Uterus (tissue), 4 donors: ENCODE measurements around the gene MIEF1. TPM values are rescaled to one million over a fixed set of nuclear protein-coding genes. Genes with fewer than 3 reads are reported as not detected.
"Not testable (repeated sequence)": the region's sequence is repeated elsewhere in the genome, so short reads cannot be mapped to it uniquely, and the experiment has no call there.

Experiments used
- DNase-seq, 2 donors: peaks; one replicate each; pipeline ENCODE4 v3.0.0-alpha.2; 2019 to 2020
- H3K27ac ChIP-seq, 2 donors: fragments of 200-600 bp; sonication (generic); 1 replicate in 1 of 2; 2 replicates in 1 of 2; pipeline ENCODE4 v1.5.1; 2016 to 2018
- H3K27me3 ChIP-seq, 2 donors: fragments of 200-600 bp; sonication (generic); one replicate each; pipeline ENCODE4 v1.5.1; 2018 to 2019; ENCODE audit warnings: control low read depth in 1 of 2
- H3K36me3 ChIP-seq, 2 donors: fragments of 200-600 bp; sonication (generic); one replicate each; pipeline ENCODE4 v1.5.1; 2019; ENCODE audit warnings: control low read depth in 1 of 2
- H3K4me1 ChIP-seq, 2 donors: fragments of 200-600 bp; sonication (generic); one replicate each; pipeline ENCODE4 v1.5.1; 2018 to 2019; ENCODE audit warnings: control low read depth in 1 of 2
- H3K4me3 ChIP-seq, 2 donors: fragments of 200-600 bp; sonication (generic); 1 replicate in 1 of 2; 2 replicates in 1 of 2; pipeline ENCODE4 v1.5.1; 2018 to 2019; ENCODE audit warnings: mild to moderate bottlenecking in 1 of 2
- H3K9me3 ChIP-seq, 2 donors: fragments of 200-600 bp; sonication (generic); one replicate each; pipeline ENCODE4 v1.5.1; 2019; ENCODE audit warnings: control low read depth in 1 of 2
- POLR2A ChIP-seq, 2 donors: fragments of 450-650 bp; IDR thresholded peaks; one replicate each; pipeline ENCODE4 v1.6.1; 2016; ENCODE audit warnings: antibody characterized with exemption in 2 of 2, mild to moderate bottlenecking in 1 of 2, moderate library complexity in 1 of 2
- intact Hi-C: fragments of 100-400 bp; cut with DNase I; formaldehyde crosslinking; loops from one replicate; pipeline ENCODE4 v1.15.1; 2023; ENCODE audit warnings: low total_unique reads
- total RNA-seq, 4 donors: library from RNA; depleted of rRNA in 3 of 4; stranded (reverse); fragments of >200 nt in 3 of 4; gene quantifications; one replicate each; pipeline versions ENCODE4 v1.1.0 to v1.2.4, GENCODE V29; 2014 to 2023
- TF ChIP-seq, protein P1 (sequence below), 4 experiments: fragments of 200-600 bp in 2 of 4; fragments of 450-650 bp in 2 of 4; sonication (generic) in 2 of 4; IDR thresholded peaks; one replicate each; pipeline ENCODE4 v1.5.1; 2016 to 2019; ENCODE audit warnings: antibody characterized with exemption in 4 of 4, mild to moderate bottlenecking in 2 of 4, moderate library complexity in 1 of 4
- donor health status: DM: yes; HTN: yes; CAD: no.

Gene MIEF1
- total RNA-seq, 4 donors from 2014 or later: 6.9 to 23.3 (median 20.6) TPM

DNA sequence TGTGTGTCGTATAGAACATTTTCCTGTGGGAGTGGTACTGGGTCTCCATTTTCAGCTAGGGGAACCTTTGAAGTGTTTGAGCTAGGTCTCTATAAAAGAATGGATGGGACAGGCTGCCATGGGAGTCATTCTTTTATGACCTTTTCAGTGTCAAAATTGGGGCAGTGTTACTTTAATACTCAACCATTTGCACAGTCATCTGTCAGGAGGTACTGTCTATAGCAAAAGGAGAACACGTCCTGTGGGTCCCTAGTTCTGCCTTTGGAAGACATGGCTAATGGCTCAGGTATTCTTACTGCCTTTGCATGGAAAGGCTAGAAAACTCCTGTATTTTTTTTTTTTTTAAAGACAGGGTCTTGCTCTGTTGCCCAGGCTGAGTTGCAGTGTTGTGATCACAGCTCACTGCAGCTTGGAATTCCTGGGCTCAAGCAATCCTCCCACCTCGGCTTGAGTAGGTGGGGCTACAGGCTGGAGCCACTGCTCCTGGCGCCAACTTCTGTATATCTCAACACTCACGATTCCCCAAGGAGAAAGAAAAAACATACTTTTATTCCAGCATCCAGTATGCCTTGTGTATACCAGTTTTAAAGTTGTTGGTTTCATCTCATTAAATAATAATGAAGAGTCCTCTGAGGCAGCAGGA lies 16.2 kb downstream of the MIEF1 start:
- no peaks in the 10 kb centered on the region for H3K27me3 ChIP-seq
- intact Hi-C loops: loop anchor here (10.0 kb wide), 1 partner anchor 343 kb away; no protein-coding TSS in a partner anchor
- DNase-seq: no peak
- H3K9me3 ChIP-seq: no peaks in the 10 kb centered on the region
- no peaks in the 10 kb centered on the region for H3K36me3 ChIP-seq
- H3K4me3 ChIP-seq: no peak overlapping the region
- peaks cover 9 to 24% of the 10 kb centered on the region in 2 donors for H3K4me1 ChIP-seq
- no peak for TF ChIP-seq POLR2A (IDR thresholded peaks at IDR 0.05)
- TF ChIP-seq, protein P1, sequence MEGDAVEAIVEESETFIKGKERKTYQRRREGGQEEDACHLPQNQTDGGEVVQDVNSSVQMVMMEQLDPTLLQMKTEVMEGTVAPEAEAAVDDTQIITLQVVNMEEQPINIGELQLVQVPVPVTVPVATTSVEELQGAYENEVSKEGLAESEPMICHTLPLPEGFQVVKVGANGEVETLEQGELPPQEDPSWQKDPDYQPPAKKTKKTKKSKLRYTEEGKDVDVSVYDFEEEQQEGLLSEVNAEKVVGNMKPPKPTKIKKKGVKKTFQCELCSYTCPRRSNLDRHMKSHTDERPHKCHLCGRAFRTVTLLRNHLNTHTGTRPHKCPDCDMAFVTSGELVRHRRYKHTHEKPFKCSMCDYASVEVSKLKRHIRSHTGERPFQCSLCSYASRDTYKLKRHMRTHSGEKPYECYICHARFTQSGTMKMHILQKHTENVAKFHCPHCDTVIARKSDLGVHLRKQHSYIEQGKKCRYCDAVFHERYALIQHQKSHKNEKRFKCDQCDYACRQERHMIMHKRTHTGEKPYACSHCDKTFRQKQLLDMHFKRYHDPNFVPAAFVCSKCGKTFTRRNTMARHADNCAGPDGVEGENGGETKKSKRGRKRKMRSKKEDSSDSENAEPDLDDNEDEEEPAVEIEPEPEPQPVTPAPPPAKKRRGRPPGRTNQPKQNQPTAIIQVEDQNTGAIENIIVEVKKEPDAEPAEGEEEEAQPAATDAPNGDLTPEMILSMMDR (IDR thresholded peaks at IDR 0.05): no peak
- H3K27ac ChIP-seq: peak overlapping the region in 1 of 2 donors; percentile 99

DNA sequence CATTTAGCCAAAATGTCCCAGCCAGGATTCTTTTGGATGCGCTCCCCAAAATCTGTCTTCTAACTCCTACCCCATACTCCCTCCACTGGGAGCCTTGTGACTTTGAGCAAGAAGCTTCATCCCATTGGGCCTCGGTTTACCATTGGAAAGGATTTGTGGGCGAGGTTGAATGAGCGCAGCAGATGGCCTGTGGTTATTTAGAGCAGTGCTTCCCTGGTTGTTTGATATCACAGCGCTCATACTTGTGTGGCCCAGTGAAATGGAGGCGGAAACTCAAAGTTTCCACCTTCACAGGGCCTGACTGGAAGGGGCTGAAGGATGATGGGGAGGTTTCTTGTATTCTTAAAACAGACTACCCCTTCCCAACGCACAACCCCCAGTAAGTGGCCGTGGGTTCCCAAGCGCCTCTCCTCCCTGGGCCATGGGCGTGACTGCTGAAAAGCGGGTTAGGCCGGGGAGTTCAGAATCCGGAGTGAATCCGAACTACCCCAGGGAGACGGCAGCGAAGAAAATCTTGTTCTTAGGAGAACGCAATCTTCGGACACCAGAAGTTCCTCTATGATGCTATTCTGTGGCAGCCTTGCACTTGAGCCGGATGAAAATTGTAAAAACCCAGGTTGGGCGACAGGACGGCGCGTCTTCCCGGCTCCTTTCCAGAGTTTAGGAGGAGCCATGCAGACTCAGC lies 17.0 kb downstream of the MIEF1 start:
- peak overlapping the region; percentile 94 to 100 for H3K4me3 ChIP-seq
- H3K36me3 ChIP-seq: no peaks in the 10 kb centered on the region
- no peak for DNase-seq
- peaks cover 9 to 28% of the 10 kb centered on the region in 2 donors for H3K4me1 ChIP-seq
- H3K27ac ChIP-seq: peak overlapping the region; percentile 98 to 99
- intact Hi-C loops: loop anchor here (10.0 kb wide), 1 partner anchor 344 kb away; no protein-coding TSS in a partner anchor
- H3K9me3 ChIP-seq: no peaks in the 10 kb centered on the region
- H3K27me3 ChIP-seq: no peaks in the 10 kb centered on the region
- no peak for TF ChIP-seq POLR2A (IDR thresholded peaks at IDR 0.05)
- TF ChIP-seq, protein P1 (IDR thresholded peaks at IDR 0.05): no peak

DNA sequence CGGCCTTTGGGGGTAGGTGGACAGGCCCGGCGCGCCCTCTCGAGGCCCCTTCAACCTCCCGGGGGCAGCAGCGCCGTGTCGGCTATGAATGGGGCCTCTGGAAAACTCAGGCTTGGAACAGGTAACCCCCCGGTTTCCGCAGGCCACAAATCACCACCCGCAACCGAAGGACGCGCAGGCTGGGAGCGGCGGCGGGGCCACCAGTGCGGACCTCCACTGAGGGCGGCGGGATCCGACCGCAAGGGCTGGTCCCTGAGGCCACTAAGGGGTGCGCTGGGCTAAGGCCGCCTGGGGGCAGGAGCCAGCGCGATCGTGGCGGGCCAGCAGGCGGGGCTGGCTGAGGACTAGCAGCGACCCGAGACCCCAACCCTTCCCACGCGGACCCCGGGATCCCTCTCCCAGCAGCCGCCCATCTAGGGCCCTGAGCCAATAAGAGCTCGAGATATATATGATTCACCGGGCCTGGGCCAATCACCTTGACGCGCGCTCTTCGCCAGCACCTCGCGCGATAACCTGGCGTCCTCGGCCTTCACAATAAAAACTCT lies 17.7 kb downstream of the MIEF1 start:
- peaks cover 9 to 28% of the 10 kb centered on the region in 2 donors for H3K4me1 ChIP-seq
- H3K4me3 ChIP-seq: peak overlapping the region; percentile 94 to 100
- H3K36me3 ChIP-seq: no peaks in the 10 kb centered on the region
- intact Hi-C loops: loop anchor here (10.0 kb wide), 1 partner anchor 345 kb away; no protein-coding TSS in a partner anchor
- TF ChIP-seq, protein P1 (IDR thresholded peaks at IDR 0.05): peak; percentile 43 to 45 (median 43)
- TF ChIP-seq POLR2A (IDR thresholded peaks at IDR 0.05): peak; percentile 71 to 72
- peak overlapping the region; percentile 98 to 99 for H3K27ac ChIP-seq
- DNase-seq: peak; percentile 97 to 99
- H3K9me3 ChIP-seq: no peaks in the 10 kb centered on the region
- no peaks in the 10 kb centered on the region for H3K27me3 ChIP-seq

DNA sequence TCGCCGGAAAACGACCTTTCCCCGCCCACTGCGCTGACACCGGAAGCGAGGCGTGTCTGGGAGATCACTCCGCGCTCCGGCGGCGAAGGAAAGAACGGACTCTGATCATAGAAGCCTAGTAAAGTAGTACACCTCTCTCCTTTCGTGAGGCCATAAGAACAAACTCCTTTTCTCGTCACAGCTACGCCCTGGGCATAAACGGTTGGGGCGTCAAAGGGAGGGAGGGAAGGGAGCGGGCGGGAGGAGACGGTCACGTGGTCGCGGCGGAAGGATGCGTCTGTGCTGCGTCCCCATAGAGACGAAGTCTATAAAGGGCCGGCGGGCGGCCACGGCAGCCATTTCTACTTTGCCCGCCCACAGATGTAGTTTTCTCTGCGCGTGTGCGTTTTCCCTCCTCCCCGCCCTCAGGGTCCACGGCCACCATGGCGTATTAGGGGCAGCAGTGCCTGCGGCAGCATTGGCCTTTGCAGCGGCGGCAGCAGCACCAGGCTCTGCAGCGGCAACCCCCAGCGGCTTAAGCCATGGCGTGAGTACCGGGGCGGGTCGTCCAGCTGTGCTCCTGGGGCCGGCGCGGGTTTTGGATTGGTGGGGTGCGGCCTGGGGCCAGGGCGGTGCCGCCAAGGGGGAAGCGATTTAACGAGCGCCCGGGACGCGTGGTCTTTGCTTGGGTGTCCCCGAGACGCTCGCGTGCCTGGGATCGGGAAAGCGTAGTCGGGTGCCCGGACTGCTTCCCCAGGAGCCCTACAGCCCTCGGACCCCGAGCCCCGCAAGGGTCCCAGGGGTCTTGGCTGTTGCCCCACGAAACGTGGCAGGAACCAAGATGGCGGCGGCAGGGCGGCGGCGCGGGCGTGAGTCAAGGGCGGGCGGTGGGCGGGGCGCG lies 18.4 kb downstream of the MIEF1 start, which contains the start of gene ATF4:
Gene ATF4 (plus strand): TSS at position 337 of the 880 bp plus-strand sequence. CDS start 884 bp downstream, outside the sequence.
- Histone ChIP-seq H3K4me3 (peak within 1 kb of the TSS; percentile 94 to 100), H3K9me3 (no peaks in the 10 kb centered on the region), H3K27me3 (no peaks in the 10 kb centered on the region), H3K4me1 (peaks cover 9 to 33% of the 10 kb centered on the region in 2 donors), H3K27ac (peak within 1 kb of the TSS; percentile 98 to 99), H3K36me3 (no peaks in the 10 kb centered on the region)
- DNase-seq: peak; percentile 90 to 93
- intact Hi-C loops: no loop called here
- TF ChIP-seq POLR2A (IDR thresholded peaks at IDR 0.05): peak; percentile 83 to 97
- TF ChIP-seq, protein P1 (IDR thresholded peaks at IDR 0.05): peak in 1 of 4 experiments; percentile 19

DNA sequence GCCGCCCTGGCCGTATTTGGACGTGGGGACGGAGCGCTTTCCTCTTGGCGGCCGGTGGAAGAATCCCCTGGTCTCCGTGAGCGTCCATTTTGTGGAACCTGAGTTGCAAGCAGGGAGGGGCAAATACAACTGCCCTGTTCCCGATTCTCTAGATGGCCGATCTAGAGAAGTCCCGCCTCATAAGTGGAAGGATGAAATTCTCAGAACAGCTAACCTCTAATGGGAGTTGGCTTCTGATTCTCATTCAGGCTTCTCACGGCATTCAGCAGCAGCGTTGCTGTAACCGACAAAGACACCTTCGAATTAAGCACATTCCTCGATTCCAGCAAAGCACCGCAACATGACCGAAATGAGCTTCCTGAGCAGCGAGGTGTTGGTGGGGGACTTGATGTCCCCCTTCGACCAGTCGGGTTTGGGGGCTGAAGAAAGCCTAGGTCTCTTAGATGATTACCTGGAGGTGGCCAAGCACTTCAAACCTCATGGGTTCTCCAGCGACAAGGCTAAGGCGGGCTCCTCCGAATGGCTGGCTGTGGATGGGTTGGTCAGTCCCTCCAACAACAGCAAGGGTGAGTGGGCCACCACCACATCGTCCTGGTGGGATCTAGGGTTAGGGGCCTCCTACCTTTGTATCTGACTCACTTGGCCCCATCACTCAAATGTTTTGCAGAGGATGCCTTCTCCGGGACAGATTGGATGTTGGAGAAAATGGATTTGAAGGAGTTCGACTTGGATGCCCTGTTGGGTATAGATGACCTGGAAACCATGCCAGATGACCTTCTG lies 19.2 kb downstream of the MIEF1 start:
- H3K4me1 ChIP-seq: peaks cover 9 to 33% of the 10 kb centered on the region in 2 donors

DNA sequence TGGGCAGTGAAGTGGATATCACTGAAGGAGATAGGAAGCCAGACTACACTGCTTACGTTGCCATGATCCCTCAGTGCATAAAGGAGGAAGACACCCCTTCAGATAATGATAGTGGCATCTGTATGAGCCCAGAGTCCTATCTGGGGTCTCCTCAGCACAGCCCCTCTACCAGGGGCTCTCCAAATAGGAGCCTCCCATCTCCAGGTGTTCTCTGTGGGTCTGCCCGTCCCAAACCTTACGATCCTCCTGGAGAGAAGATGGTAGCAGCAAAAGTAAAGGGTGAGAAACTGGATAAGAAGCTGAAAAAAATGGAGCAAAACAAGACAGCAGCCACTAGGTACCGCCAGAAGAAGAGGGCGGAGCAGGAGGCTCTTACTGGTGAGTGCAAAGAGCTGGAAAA lies 20.0 kb downstream of the MIEF1 start:
- DNase-seq, H3K27me3 ChIP-seq, intact Hi-C loops, H3K9me3 ChIP-seq, H3K36me3 ChIP-seq: not testable (repeated sequence)
- Histone ChIP-seq H3K4me3 (peak overlapping the region; percentile 94 to 100), H3K4me1 (peaks cover 9 to 33% of the 10 kb centered on the region in 2 donors), H3K27ac (peak overlapping the region; percentile 98 to 99)

More for the DNA sequence above, 19.2 kb downstream of the MIEF1 start:
- peak overlapping the region; percentile 94 to 100 for H3K4me3 ChIP-seq
- intact Hi-C loops, H3K27me3 ChIP-seq, H3K9me3 ChIP-seq, H3K36me3 ChIP-seq: not testable (repeated sequence)
- DNase-seq: peak in 1 of 2 donors; percentile 85
- H3K27ac ChIP-seq: peak overlapping the region; percentile 98 to 99
